Mucosa of stomach (tissue), 1 donor: Measurements from ENCODE around the gene PLCB1.
"Not testable (repeated sequence)": the region's sequence is repeated elsewhere in the genome, so short reads cannot be mapped to it uniquely, and the experiment has no call there.

ENCODE experiments used
- H3K27me3 ChIP-seq: one replicate; pipeline ENCODE4 v1.7.0; 2013; ENCODE audit warnings: mild to moderate bottlenecking, low read length; ENCODE audit not compliant: control insufficient read depth, insufficient read depth
- H3K36me3 ChIP-seq: one replicate; pipeline ENCODE4 v1.7.0; 2013; ENCODE audit warnings: low read length; ENCODE audit not compliant: control insufficient read depth, insufficient read depth
- H3K4me1 ChIP-seq: one replicate; pipeline ENCODE4 v1.7.0; 2013; ENCODE audit warnings: mild to moderate bottlenecking, low read length; ENCODE audit not compliant: control insufficient read depth, insufficient read depth
- H3K4me3 ChIP-seq: one replicate; pipeline ENCODE4 v1.7.0; 2013; ENCODE audit warnings: low read length
- H3K9ac ChIP-seq: one replicate; pipeline ENCODE4 v1.7.0; 2013; ENCODE audit warnings: mild to moderate bottlenecking, low read length, moderate library complexity
- H3K9me3 ChIP-seq: one replicate; pipeline ENCODE4 v1.7.0; 2013; ENCODE audit warnings: mild to moderate bottlenecking, low read length, moderate library complexity; ENCODE audit not compliant: control insufficient read depth
- donor health status: Pancreatic carcinoma.

The PLCB1 gene

DNA sequence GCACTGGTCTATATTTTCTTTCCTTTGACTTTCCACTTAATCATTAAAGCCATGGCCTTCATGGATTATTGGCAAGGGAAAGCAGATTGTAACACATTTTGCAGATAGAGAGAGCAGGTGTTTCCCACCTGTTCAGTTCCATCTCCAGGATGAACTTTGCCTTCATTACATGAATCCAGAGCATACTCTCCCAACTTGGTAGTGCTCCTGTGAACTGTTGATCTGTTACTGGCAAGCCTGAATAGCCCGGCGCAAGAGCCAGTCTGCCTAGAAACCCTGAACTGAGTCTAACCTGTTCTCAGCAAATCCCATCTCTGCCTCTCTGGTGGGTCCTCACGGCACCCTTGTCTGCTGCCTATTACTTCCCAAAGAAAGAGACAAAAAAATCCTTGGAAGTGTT, 210.3 kb downstream of the PLCB1 start:
- H3K36me3 ChIP-seq: no peaks in the 10 kb centered on the region
- H3K9me3 ChIP-seq: no peaks in the 10 kb centered on the region
- H3K4me1 ChIP-seq: peaks cover 3% of the 10 kb centered on the region
- H3K27me3 ChIP-seq: no peaks in the 10 kb centered on the region
- H3K9ac ChIP-seq: no peak overlapping the region
- no peak overlapping the region for H3K4me3 ChIP-seq

DNA sequence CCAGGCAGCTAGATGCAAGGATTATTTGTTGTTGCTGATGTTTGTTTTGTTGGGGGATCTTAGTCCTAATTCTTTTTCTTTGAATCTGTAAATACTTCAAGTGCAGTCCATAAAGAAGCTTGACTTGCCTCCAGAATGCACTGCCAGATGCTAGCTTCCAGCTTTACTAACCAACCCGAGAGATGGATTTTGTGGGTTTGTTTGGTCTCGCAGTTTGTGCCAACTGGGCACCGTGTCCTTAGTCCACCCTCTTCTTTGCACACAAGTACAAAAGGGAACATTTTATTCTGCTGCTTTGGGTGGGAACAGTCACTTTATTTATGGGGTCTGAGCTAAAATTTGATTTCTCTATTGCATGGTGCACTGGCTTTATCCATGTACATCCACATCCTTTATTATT, 212.0 kb downstream of the PLCB1 start:
- Histone ChIP-seq H3K36me3 (no peaks in the 10 kb centered on the region), H3K27me3 (no peaks in the 10 kb centered on the region), H3K9me3 (no peaks in the 10 kb centered on the region), H3K4me3 (no peak overlapping the region), H3K9ac (no peak overlapping the region), H3K4me1 (peaks cover 3% of the 10 kb centered on the region)

DNA sequence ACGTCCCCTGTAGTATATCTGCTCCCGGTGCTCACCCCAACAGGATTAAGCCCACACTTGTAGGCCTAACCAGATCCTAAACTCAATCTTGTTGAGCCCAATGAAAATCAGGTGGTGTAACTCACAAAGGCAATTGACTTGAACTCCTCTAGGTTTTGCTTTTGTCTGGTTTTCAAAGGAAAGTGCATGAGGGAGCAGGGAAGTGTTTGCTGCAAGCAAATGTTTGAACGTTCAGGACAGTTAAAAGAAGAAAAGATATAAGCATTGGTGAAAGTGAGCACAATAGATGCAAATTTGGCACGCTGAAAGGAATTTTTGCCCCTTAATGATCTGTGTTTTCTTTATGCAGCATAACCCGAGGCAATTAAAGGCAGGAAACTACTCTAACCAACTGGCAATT, 212.6 kb downstream of the PLCB1 start:
- Histone ChIP-seq H3K27me3 (no peaks in the 10 kb centered on the region), H3K9ac (no peak overlapping the region), H3K9me3 (no peaks in the 10 kb centered on the region), H3K36me3 (no peaks in the 10 kb centered on the region), H3K4me1 (peaks cover 3% of the 10 kb centered on the region), H3K4me3 (no peak overlapping the region)

DNA sequence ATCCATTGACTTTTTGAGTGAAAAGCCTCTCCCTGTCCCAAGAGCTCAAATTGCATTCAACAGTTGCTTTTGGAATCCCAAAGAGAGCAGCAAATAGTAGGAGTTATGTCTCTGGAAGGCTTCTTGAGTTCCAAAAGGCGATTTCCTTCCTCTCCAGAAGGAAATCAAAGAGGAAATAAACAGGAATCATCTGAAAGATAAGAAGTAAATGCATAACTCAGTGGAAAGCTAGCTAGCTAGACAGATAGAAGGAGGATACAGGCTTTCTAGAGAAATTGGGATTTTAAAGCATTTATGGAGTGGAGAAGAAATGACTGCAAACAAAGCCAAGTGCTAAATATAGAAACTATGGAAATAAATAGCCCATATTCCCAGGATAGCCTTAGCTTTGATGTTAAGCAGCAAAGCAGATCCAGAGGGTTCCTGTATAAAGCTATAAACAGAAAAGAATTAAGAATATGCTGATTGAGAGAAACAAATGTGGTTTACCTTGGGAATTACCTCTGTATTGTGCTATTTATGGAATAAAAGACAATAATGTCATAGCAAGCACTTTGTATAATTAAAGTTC, 214.7 kb downstream of the PLCB1 start:
- H3K27me3 ChIP-seq: no peaks in the 10 kb centered on the region
- H3K9me3 ChIP-seq: no peaks in the 10 kb centered on the region
- no peak overlapping the region for H3K4me3 ChIP-seq
- H3K36me3 ChIP-seq: no peaks in the 10 kb centered on the region
- peaks cover 3% of the 10 kb centered on the region for H3K4me1 ChIP-seq
- no peak overlapping the region for H3K9ac ChIP-seq

DNA sequence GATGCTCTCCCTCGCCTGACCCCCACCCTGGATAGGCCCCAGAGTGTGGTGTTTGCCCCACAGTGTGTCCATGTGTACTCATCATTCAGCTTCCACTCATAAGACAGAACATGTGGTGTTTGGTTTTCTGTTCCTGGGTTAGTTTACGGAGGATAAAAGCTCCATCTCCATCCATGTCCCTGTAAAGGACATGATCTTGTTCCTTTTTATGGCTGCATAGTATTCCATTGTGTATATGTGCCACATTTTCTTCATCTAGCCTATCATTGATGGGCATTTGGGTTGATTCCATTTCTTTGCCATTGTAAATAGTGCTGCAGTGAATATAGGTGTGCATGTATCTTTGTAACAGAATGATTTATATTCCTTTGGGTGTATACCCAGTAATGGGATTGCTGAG, 218.2 kb downstream of the PLCB1 start:
- not testable (repeated sequence) for H3K9me3 ChIP-seq, H3K4me3 ChIP-seq, H3K4me1 ChIP-seq, H3K36me3 ChIP-seq, H3K9ac ChIP-seq, H3K27me3 ChIP-seq

DNA sequence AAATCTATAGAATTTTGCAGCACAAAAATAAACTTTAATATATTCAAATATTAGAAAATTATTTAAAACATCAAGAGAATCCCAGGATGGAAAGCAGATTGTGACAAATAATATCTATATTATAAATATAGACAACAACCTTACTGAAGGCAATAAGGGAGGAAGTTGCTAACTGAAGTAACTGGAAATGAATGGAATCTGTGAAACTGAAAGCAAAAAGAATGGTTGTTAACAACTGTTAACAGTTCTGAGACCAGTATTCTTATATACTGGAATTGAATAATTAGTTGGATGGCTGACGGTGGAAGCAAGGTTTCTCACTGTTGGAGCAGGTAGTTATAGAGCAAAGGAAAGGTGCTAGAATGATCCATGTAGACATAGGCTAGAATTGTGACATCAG, 220.4 kb downstream of the PLCB1 start:
- no peak overlapping the region for H3K9ac ChIP-seq
- no peaks in the 10 kb centered on the region for H3K36me3 ChIP-seq
- H3K4me3 ChIP-seq: no peak overlapping the region
- H3K4me1 ChIP-seq: no peaks in the 10 kb centered on the region
- no peaks in the 10 kb centered on the region for H3K9me3 ChIP-seq
- no peaks in the 10 kb centered on the region for H3K27me3 ChIP-seq

DNA sequence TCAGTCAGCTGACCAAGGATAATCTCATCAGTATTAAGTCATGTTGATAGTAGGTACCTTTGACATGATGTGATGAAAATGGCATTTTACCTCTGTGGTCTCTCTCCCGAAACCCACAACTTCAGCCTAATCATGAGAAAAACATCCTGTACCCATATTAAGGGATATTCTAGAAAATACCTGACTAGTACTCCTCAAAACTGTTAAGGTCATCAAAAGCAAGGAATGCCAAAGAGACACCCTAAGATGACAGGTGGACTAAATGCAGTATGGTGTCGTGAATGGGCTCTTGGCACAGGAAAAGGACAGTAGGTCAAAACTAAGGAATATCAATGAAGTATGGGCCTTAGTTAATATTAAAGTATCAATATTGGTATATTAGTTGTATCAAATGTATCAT, 221.4 kb downstream of the PLCB1 start:
- Histone ChIP-seq H3K27me3 (no peaks in the 10 kb centered on the region), H3K36me3 (no peaks in the 10 kb centered on the region), H3K9ac (no peak overlapping the region), H3K4me3 (no peak overlapping the region), H3K9me3 (no peaks in the 10 kb centered on the region), H3K4me1 (no peaks in the 10 kb centered on the region)

DNA sequence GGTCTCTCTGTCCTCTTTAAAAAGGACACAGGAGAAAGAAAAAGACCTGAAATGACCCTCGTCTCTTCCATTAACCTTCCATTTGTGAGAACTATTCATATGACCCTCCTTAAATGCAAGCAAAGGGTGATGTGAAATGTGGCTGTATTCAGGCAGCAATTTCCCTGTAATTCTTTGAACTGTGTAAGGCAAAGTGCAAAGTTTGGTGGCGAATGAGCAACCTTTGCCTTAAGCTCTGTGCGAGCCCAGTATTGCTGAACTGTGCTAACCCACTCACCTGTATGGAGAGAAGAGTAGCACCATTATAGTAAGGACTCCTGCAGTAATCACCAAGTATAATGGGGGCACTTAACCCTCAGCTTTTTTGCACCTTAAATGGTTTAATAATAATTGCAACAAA, 223.4 kb downstream of the PLCB1 start:
- Histone ChIP-seq H3K9me3 (no peaks in the 10 kb centered on the region), H3K4me1 (no peaks in the 10 kb centered on the region), H3K9ac (no peak overlapping the region), H3K27me3 (no peaks in the 10 kb centered on the region), H3K4me3 (no peak overlapping the region), H3K36me3 (no peaks in the 10 kb centered on the region)

DNA sequence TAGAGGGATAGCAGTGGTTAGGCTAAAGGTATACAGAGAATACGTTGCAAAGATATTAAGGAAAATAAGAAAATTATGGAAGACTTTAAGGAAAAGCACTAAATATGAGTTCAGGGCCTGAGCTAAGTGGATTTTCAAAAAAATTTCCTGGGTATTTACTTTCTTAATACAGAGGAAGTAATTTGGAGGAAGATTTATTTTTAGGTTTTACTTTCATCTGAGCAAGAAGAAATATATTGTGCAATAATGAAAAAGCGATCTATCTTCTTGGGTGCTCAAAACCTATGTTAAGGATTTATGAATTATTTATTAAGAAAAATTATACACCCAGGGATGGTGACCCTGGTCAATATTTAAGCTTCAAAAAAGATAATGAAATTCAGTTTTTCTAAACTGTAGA, 224.7 kb downstream of the PLCB1 start:
- Histone ChIP-seq H3K4me1 (peaks cover 3% of the 10 kb centered on the region), H3K36me3 (no peaks in the 10 kb centered on the region), H3K27me3 (no peaks in the 10 kb centered on the region), H3K4me3 (no peak overlapping the region), H3K9me3 (no peaks in the 10 kb centered on the region), H3K9ac (no peak overlapping the region)

DNA sequence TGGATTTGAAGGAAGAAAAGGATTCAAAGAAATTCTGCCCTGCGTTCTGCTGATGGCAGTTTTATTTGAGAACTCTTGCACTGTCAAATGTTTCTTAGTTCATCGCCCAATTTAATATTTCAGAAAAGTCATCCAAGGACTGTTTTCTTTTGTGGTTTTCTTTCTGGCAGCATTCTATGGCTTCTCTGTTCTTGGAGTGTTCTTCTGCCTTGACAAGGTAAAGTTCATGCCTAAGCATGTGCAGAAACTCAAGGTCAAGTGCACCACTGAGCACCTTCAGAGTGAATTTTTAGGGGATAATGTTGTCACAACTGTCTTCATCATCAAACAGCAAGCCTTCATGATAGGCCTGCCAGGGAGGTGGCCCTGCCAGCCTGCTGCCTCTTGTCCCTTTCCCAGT, 225.6 kb downstream of the PLCB1 start:
- H3K36me3 ChIP-seq: no peaks in the 10 kb centered on the region
- H3K9ac ChIP-seq: no peak overlapping the region
- no peak overlapping the region for H3K4me3 ChIP-seq
- H3K9me3 ChIP-seq: no peaks in the 10 kb centered on the region
- peaks cover 3% of the 10 kb centered on the region for H3K4me1 ChIP-seq
- no peaks in the 10 kb centered on the region for H3K27me3 ChIP-seq

DNA sequence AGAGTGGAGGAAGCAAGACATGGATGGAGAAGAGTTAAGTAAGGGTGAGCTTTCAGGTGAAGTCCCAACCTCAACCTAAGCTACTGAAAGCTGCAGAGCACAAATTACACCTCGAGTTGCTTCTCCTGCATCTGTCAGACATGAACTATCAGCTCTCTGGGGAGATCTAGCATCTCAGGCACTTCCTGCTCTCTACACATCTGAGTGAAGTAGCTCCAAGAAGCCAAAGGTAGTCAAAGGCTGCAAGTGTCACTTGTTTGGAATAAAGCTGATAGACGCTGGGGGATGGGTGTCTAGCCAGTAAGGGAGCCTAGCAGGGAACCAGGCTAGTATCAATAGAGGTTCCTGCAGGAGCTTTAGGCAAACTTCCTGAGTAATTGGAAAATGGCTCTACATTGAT, 228.0 kb downstream of the PLCB1 start:
- H3K4me3 ChIP-seq: no peak overlapping the region
- H3K27me3 ChIP-seq: no peaks in the 10 kb centered on the region
- H3K36me3 ChIP-seq: no peaks in the 10 kb centered on the region
- no peak overlapping the region for H3K9ac ChIP-seq
- no peaks in the 10 kb centered on the region for H3K9me3 ChIP-seq
- peaks cover 3% of the 10 kb centered on the region for H3K4me1 ChIP-seq

DNA sequence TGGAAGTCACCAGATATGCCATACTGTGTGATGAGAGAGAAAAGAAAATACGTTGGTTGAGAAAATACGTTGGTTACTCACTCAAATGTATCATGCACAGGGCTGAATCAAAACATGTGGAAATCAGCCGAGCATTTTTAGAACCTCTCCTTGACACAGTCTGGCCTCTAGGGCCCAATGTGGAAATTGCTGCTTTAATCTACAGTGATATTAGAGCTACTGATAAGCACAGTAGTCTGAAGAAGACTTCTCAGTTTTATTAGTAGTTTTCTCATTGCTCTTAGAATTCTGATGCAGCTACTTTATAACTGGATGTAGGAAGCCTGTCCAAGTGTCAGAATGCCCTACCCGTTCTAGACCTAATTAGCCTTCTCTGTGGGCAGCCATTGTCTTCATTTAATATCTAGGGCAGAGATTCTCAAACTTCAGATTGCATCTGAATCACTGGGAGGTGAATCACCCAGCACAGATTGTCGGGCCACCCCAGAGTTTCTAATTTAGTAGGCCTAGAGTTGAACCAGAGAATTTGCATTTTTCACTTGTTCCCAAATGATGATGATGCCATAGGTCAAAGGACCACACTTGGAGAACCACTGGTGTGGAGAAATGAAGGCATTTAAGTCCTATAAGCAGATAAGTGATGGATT, 229.1 kb downstream of the PLCB1 start:
- Histone ChIP-seq H3K4me3 (no peak overlapping the region), H3K9me3 (no peaks in the 10 kb centered on the region), H3K27me3 (no peaks in the 10 kb centered on the region)

DNA sequence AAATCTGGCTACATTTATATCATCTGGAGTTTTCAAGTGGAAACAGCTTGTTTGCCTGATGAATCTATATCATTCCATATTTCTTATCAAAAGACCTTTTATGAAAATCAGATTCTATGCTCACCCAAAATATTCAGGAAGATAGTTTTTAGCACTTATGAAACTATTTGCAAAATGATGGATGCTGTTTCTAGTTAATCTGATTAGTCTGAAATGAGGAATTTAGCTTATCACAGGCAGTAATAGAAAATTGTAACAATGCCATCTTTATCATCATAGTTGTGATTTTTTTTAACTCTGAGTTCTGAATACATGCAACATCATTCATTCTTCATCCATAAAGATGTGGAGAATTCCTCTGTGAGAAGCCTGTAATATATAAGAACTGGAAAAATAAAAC, 229.7 kb downstream of the PLCB1 start:
- no peak overlapping the region for H3K4me3 ChIP-seq
- H3K36me3 ChIP-seq: no peaks in the 10 kb centered on the region
- H3K4me1 ChIP-seq: peaks cover 3% of the 10 kb centered on the region
- H3K27me3 ChIP-seq: no peaks in the 10 kb centered on the region
- H3K9me3 ChIP-seq: no peaks in the 10 kb centered on the region
- H3K9ac ChIP-seq: no peak overlapping the region

More for the DNA sequence above, 229.1 kb downstream of the PLCB1 start:
- H3K9ac ChIP-seq: no peak overlapping the region
- H3K4me1 ChIP-seq: peaks cover 3% of the 10 kb centered on the region
- H3K36me3 ChIP-seq: no peaks in the 10 kb centered on the region
